Skin of body (tissue), 2 donors: ENCODE measurements around the gene ENAH. TPM values are rescaled to one million over a fixed set of nuclear protein-coding genes. Genes with fewer than 3 reads are reported as not detected.

Source experiments
- DNase-seq: peaks from one replicate; lab custom pipeline; 2025; lab: John Stamatoyannopoulos, UW
- total RNA-seq: library from RNA; depleted of rRNA; stranded (reverse); fragments of >200 nt; gene quantifications from one replicate; pipeline ENCODE4 v1.2.3, GENCODE V29; 2014

The ENAH gene
- total RNA-seq, 1 donor from 2014 or later: 51.3 TPM

DNA sequence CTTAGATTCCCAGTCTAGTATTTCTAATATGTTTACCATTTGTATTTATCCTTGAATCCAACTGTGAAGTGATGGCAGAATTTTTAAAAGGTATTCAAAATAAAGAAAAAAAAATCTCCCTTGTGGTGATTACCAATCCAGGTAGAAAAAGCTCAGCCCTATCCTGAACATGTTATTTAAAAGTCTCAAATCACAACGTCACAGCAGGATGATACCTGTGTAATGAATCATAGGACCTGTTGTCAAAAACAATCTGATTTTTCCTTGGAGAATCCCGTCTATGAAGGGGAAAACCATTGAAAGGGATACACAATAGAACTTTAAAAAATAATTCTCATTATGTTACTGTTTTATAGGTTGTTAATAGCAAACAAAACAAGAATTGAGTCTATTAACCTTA is 148.1 kb downstream of the ENAH start:
- DNase-seq: no peak

DNA sequence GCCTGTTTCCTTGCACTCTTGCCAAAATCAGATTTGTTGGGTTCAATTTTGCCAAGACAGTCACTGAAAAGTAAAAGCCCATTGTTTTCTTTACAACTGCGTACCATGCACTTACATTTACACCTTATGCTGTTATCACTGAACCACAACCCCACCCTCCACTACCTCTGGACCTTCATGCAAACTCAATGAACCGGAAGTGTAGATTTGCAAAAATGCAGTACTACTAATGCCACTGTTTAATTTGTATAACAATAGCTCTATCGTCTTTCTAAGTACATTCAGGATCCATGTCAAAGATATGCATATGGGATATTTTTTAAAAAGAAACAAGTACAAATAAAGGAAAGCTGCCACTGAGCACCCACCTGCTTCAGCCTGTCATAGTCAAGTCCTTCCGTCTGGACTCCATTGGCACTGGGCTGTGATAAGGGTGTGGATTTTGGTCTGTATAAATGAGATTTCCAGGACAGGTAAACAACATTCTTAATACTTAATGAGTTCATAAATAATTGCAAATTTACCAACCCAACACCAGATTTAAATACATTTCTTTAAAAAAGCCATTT is 152.2 kb downstream of the ENAH start:
- DNase-seq: no peak

DNA sequence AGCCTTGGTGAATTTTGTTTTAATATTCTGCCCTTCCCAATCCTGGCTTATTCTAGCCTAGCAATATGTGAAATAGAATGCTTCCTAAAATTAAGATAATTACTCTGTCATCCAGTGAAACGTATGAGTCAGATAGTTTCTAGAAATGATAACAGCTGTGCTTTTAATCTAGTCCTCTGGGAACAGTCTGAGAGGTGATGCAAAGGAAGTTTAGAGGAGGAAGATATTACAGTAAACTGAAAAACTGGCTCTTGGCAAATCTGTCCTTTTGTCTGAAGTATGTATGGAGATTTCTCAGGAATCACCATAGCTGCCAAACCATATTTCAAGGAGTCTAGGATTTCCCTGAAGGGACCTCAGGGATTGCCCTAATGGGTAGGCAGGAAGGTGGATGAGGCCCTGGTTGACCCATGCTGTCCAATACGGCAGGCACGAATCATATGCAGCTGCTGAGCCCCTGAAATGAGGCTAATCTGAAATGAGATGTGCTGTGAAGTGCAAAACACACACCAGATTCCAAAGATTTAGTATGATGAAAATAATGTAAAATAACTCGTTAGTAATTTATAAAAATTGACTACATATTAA is 154.3 kb downstream of the ENAH start:
- DNase-seq: no peak

DNA sequence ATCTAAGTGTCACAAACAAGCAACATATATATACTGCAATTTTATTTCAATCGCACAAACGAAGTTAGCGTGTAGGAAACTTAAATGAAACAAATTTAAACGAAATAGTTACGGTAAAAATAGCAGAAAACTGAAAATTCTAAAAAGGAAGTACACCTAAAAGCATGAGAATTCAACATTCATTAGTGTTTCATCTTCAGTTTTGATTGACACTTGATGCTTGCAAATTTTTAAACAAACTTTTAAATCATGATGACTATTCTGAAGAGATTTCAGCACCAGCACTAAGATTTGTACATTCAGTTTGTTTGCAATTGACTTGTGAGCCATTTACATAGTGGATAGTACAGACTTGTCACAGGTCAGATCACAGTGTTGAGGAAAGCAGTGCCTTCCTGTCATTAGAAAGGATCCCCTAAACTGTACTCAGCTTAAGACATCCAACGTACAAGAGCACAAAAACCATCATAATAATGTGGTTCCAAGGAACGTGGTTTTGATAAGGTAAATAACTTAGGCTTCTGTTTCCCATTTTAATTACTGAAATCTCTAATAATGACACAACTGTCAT is 158.0 kb downstream of the ENAH start:
- no peak for DNase-seq

DNA sequence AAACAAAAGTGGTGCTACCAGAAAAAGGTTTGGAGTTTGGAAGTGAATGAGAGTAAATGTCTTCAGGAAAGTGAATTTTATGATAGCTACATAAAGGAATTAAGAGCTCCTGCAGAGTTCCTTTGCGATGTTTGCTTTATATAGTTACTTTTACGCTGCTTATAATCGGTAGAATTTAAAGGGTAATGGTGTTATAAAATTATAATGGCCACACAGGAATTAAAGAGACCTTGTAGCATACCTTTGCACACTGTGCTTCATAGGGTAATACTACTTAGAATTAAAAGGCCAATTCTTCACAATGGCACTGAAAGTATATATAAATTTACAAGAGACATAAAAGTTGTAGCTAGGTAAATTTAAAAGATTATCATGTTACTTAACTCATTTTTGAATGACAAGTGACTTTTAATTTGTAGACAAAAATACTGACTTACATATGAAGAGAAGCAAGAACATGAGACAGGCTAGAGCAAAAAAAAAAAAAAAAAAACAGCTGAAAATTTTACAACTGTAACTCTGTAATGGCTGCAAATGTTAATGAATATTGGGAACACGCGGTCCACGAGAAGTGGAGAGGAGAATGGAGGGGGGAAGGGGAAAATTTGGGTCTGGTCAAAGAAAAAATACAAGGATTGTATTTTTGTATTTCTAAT is 159.2 kb downstream of the ENAH start:
- no peak for DNase-seq

DNA sequence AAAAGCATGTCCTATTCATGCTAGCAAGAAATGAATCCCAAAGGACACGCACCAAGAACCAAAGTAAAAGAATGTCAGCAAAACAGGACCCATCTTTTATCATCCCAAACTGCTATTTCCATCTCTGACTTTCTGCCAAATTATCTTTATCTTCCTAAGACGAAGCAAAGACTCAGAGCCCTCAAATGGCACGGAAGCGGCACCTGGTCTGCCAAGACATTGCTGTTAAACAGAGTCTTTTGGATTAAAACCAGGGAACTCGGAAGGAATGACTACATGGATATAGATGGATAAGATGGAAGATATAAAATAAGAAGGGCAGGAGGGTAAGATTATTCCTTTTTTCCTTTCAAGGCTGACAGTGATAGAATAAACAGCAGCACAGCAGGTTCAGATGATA is 164.2 kb downstream of the ENAH start:
- no peak for DNase-seq

DNA sequence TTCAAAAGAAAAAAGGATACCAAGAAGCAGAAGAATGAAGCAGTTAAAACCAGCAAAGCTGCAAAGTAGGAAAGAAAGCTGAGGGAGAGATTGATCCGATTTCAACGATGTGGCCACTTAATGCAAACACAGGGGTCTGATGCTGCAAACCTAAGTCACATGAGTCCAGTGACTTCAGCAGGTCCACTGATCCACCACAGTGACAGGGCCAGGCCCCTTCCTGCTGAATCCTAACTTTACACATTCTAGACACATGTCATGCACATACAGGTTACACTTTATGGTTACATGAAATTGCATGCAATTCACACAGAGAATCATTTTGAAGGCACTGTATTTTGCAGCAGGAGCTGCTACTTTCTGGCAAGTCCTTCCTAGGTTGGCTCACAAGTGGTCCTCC is 166.1 kb downstream of the ENAH start:
- no peak for DNase-seq

DNA sequence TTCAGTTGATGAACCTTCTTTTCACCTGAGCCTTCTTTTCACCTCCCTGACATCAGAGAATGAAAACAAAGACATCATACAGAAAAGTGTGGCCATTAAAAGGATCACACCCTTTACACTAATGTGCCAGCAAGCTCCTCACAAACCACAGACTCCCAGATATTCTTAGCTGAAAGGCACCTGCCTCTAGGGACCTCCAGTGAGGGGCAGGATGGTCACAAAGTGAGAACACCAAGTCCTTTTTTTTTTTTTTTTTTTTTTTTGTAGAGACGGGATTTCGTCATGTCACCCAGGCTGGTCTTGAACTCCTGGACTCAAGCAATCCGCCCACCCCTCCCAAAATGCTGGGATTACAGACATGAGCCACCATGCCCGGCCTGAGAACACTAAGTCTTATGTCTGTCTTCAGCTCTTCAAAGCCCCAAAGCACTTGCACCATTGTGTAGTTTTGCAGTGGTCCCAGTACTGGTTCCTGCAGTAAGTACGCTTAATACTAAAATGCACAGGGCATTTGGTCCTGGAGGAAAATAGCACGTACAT is 166.9 kb downstream of the ENAH start:
- no peak for DNase-seq

DNA sequence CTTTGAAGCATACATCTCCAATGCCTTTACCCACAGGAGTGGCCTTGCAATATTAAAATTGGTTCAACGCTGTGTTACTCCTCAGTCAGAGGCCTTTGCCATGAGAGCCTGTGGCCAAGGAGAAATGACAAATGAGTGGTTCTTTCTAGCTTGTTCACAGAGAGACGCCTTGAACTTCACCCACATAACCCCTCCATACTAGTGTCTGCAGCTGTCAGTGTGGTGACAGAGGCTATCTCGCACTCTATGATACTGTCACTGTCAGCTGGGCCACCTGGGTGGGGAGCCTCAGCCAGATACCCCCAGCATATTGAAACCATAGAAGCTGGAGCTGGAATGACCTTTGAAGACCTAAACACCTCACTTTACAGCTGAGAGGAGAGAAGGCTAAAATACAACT is 167.7 kb downstream of the ENAH start:
- DNase-seq: no peak

DNA sequence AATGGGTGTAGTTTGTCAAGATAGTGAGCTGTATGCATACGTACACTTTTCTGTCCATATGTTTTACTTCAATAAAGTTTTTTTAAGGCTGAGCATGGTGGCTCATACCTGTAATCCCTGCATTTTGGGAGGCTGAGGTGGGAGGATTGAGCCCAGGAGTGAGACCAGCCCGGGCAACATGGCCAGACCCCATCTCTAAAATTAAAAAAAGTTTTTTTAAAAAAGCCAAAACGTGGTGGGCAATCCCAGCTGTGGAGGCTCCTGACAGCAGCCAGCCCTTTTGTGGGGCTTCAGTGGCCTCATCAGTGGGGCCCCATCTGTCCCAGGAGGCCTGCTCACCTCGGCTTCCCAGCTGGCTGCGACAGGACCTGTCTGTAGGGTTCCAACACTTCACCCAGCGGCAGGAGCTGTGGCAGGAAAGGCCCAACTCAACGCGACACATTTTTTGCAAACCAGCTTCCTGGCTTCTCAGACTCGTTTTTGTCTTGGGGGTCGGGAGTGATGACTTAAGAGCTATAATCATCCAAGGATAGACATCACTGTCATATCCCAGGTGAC is 168.2 kb downstream of the ENAH start:
- DNase-seq: no peak

DNA sequence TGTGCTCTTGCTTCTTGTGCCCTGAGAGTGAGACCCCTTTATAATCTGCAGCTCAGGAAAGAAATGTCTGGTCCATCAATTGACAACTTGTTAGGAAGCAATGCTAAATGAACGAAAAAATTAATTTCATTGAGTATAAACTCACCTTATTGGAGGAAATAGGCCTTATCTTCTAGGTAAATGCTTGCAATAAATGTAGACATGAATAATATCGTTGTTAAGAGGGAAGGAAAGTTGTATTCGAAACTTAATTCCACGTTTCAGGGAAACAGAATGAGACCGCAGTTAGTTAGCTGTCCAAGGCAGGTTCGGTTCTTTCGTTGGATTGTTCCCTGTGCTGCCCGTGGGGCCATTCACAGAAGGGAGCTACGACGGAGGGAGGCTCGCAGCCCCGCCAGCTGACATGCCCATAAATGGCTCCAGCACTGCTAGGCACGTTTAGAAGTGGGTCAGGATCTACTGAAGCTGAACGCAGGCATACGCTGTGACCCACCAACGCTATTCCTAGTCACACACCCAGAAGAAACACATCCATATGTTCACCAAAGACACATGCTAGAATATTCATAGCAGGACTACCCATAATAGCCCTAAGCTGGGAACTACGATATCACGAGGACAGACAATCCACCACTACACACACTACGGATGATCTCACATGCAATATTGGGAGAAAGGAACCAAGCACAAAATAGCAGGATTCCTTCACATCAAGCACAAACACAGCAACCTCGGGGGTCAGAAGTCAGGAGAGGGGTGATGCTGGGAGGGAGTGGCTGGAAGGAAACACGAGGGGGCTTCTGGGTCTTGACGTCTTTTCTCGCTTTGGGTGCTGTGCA is 168.9 kb downstream of the ENAH start:
- DNase-seq: no peak

DNA sequence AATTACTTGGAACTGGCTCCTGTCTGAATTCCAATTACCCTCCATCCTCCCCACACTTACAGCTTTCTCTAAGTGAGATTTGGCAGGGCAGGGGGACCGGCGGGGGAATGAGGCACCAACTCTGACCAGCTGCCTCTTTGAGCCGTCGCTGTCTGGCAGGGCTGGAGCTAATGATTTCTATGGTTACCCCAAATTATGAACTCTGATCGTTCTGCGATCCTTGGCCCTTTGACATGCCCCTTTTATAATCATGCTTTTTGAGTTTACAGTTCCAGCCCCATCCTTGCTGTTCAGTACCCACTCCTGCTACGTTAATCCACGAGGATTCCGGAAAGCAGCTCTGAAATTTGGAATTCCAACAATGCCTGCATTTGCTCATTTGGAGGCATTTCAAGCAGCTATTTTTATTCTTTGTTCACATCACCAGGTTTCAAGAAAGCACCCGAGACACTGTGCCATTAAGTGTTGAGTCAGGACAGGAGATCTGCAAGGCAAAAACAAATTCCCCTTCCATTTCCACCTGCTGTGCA is 170.4 kb downstream of the ENAH start:
- no peak for DNase-seq

DNA sequence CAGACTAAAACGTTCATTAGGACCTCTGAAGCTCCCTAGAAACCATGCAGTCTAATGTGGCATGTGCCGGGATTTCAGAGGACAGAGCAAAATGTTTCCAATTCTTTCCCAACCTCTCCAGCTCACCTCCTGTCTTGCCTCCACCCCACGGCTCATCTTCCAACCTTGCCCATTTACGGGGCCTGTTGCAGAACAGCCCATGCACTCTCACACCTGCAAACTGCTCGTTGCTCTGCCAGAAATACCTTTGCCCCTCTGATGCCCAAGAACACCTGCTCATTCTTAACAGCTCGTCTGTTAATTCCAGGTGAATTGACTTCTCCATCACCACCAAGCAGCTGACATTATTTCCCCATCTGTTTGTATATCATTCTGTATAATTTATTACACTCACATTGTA is 171.2 kb downstream of the ENAH start:
- no peak for DNase-seq

DNA sequence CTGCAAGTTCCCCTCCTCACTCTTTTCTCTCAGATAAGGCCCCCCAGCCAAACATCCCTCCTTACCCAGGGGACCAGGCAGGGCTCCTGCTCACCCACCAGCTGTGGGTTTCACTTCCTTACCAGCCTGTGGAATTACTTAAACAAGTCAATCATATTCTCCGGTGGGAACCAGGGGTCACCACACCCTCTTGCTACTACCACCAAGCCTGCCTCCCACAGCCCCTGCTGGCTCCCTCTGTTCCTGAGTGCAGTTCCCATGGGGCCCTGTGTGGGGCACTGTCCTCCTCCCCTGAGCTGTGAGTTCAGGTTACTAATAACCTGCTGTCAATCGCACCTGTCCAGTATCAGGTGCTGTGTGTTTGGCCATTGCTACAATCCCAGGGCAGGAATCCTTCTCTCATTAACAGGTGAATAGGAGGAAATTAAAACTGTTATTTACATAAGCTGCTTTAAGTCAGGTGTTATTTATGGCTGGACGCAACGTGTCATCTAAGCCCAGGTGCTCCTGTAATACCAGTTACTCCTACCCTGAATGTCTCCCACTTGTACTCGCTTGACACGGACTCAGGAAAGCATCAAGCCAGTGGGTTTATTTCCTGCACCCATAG is 172.0 kb downstream of the ENAH start:
- DNase-seq: no peak

DNA sequence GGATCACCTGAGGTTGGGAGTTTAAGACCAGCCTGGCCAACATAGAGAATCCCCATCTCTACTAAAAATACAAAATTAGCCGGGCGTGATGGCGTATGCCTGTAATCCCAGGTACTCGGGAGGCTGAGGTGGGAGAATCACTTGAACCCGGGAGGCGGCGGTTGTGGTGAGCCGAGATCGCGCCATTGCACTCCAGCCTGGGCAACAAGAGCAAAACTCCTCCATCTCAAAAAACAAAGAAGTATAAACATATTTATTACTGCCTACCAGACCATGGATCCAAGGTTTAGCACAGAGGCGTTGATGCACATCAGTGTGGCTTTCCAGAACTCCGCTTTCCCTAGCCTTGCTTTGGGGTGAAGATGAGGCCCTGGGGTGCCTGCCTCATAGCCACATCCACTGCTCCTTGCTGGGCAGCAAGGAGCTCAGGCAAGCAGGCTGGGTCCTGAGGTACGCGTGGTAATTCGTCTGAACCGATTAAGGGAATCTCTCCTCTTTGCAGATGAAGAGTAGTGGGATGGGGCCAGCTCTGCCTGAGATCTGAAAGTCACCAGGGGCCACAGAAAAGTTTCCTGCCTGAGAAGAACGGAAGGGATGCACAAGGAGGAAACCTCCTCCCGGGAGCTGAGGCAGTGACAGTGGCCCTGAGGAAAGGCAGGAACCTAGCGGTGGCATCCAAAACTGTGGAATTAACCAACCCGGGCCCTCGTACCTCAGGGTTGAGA is 172.8 kb downstream of the ENAH start:
- DNase-seq: no peak

DNA sequence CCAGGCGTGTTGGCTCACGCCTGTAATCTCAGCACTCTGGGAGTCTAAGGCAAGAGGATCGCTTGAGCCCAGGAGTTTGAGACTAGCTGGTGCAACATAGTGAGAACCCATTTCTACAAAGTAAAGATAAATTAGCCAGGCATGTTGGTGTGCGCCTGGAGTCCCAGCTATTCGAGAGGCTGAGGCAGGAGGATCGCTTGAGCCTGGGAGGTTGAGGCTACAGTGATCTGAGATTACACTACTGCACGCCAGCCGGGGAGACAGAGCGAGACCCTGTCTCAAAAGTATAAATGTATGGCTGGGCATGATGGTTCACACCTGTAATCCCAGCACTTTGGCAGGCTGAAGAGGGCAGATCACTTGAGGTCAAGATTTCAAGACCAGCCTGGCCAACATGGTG is 173.6 kb downstream of the ENAH start:
- DNase-seq: no peak

DNA sequence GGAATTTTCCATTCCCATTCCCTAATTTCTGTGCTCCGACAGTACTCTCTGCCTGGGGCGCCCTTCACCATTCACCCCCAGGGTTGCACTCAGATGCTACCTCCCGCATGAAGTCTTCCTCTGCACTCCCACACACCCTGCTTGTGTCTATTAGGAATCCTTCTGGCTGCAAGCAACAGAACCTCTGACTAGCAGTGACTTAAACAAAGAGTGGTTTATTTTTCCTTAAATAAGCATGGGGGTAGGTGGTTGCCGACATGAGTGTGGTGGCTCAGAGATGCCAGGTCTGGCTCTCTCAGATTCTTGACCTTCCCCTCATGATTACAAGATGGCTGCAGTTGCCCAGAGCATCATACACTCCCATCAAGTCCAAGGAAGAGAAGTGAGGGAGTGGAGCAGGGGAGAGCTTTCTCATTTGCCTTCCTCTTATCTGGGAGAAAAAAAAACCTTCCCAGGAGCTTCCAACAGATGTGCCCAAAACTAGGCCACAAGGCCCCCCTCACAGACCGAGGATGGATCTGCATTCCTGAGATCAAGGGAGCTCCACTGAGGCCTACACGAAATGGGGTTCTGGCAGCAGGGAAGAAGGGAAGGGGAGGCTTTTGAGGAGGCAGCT is 175.5 kb downstream of the ENAH start:
- DNase-seq: no peak

DNA sequence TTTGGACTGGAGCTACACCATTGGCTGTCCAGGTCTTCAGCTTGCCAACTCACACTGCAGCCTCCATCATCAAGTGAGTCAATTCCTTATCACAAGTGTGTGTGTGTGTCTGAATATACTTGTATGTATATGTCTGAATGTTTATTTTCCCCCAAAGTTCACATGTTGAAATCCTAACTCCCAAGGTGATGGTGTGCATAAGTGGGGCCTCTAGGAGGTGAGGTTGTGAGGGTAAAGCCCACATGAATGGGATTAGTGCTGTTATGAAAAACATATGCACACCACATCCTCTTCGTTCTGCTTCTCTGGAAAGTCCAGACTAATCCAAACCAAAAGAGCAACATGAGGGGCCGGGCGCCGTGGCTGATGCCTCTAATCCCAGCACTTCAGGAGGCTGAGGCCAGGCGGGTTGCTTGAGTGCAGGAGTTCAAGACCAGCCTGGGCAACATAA is 176.4 kb downstream of the ENAH start:
- DNase-seq: no peak

DNA sequence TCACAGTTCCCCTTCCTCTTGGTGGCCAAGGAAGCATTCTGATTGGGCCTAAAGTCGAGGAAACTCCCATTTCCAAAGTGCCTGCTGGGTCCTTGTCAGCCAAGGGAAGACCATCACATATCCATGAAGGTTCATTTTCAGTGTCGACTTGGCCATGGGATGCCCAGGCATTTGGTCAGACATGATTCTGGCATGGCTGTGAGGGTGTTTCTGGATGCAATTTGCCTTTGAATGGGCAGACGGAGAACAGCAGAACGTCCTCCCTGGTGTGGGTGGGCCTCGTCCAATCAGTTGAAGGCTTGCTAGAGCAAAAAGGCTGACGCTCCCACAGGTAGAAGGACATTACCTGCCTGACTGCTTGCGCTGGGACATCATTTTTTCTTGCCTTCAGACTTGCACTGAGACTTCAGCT is 176.8 kb downstream of the ENAH start:
- no peak for DNase-seq
